ENCODE measurements around the gene NEK10. TPM values are rescaled to one million over a fixed set of nuclear protein-coding genes. Genes with fewer than 3 reads are reported as not detected.
"Not testable (repeated sequence)": the region's sequence is repeated elsewhere in the genome, so short reads cannot be mapped to it uniquely, and the experiment has no call there.

NEK10 gene, protein sequence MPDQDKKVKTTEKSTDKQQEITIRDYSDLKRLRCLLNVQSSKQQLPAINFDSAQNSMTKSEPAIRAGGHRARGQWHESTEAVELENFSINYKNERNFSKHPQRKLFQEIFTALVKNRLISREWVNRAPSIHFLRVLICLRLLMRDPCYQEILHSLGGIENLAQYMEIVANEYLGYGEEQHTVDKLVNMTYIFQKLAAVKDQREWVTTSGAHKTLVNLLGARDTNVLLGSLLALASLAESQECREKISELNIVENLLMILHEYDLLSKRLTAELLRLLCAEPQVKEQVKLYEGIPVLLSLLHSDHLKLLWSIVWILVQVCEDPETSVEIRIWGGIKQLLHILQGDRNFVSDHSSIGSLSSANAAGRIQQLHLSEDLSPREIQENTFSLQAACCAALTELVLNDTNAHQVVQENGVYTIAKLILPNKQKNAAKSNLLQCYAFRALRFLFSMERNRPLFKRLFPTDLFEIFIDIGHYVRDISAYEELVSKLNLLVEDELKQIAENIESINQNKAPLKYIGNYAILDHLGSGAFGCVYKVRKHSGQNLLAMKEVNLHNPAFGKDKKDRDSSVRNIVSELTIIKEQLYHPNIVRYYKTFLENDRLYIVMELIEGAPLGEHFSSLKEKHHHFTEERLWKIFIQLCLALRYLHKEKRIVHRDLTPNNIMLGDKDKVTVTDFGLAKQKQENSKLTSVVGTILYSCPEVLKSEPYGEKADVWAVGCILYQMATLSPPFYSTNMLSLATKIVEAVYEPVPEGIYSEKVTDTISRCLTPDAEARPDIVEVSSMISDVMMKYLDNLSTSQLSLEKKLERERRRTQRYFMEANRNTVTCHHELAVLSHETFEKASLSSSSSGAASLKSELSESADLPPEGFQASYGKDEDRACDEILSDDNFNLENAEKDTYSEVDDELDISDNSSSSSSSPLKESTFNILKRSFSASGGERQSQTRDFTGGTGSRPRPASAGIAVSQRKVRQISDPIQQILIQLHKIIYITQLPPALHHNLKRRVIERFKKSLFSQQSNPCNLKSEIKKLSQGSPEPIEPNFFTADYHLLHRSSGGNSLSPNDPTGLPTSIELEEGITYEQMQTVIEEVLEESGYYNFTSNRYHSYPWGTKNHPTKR
- 0.50 TPM for polyA plus RNA-seq (2013, experiment 1 of 2; ENCODE audit: insufficient read length)
- 0.31 TPM for polyA plus RNA-seq (2013, experiment 2 of 2; ENCODE audit: insufficient read length)

DNA sequence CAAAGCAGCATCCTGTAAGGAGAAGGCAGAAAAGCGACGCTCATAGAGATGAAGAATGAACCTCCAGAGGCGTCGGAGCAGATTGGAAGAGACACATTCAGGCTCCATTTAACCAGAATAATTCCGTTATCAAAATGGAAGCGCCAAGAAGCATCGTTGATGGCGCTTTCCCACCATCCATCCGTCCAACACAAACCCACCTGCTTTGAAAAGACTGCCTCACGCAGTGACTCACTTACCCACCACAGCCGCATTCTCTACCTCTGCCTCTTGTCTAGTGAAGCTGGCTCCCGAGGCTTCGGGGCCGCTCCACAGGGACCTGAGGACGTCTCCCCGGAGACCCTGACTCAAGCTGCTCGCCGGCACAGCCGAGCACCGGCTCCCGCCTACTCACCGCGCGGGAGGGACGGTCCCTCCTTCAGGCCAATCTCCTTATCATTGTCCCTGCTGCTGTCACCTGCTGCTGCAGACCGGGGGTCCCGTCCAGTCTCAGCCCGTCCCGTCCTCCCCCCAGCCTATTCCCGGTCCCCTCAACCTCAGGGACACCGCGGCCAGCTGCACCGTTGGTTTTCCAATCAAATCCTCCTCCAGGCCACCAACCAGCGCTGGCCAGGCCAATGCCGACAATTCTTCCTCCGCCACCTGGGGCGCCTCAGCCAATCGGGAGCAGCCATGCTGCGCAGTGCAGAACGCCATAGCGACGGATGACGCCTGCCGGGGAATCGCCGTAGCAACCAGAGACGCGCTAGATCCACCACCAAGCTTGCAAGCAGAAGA, at the start of gene NEK10:
NEK10 (minus strand) TSS at position 553 of the 777 bp plus-strand sequence. CDS start 16,501 bp downstream, outside the sequence.
- DNase-seq, result peak; percentile 86

DNA sequence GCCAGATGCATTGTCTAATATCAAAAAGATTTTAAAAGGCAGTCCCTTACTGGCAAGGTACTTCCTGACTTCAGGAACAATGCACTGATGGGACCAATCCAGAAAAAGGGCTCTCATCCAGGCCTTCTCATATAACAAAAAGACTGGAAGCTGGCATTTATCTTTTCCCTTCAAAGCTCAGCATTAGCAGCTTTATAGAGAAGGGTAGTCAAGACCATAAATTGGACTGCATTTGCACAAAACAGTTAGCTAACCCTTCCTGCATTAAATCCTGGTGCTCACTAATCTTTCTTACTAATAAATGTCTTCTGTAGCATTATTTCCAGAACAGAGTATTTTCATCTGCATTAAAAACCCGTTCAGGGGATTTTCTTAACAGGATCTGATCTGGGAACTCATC, 46.0 kb upstream of the NEK10 start:
- DNase-seq, result no peak

DNA sequence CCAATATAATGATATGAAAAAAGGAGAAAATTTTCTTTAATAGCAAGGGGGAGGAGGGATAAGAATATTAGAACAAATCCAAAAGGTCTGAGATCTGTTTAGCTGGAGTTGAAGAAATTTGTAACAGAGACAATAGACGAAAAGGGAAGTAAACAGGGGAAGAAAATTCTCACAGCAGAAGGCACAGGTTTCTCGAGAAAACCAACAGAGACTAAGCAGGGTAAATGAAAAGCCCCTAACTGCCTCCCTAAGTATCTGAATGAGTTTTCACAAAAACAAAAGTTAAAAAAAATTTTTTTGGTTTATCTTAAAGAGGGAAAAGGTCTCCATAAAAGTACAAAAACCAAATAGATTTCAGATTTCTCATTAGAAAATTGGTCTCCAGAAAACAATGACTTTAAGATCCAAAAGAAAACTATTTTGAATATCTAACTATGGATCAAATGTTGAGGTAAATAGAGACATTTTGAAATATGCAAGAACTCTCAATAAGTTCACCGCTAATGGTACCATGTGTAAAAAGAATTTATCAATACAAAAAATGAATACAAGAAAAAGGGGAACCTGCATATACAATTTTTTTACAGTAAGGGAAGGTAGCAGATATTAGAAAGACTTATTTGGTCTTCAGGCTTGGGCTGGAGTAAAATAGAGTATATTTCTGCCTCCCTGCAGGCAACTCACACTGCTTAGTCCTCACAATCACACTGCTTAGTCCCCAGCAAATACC, 23.9 kb upstream of the NEK10 start:
- no peak for DNase-seq

DNA sequence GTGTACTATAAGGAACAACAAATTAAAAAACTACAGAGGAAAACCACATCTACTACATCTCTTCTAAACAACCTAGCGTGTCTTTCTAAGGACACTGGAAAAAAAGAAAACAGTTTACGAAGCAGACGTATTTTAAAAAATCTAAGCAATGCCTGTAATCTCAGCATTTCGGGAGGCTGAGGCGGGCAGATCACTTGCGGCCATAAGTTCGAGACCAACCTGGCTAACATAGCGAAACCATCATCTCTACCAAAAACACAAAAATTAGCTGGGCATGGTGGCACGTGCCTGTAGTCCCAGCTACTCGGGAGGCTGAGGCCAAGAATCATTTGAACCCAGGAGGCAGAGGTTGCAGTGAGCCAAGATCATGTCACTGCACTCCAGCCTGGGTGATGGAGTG, 23.2 kb upstream of the NEK10 start:
- DNase-seq, result not testable (repeated sequence)

DNA sequence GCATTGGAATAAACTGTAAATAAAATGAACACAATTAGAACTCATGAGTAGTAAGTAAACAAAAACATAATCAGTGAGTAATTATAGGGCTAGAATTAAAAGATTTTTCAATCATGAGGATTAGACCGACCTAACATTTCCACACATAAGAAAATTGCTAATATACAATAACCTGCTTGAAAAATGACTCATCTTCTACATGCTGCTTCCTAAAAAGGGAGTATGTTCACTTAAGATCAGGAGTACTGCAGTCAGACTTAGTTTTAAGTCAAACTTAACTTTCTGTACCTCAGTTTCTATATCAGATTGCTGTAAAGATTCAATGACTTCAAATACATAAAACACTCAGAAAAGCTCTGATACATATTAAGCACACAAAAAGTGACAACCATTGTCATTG, 22.6 kb upstream of the NEK10 start:
- no peak for DNase-seq

DNA sequence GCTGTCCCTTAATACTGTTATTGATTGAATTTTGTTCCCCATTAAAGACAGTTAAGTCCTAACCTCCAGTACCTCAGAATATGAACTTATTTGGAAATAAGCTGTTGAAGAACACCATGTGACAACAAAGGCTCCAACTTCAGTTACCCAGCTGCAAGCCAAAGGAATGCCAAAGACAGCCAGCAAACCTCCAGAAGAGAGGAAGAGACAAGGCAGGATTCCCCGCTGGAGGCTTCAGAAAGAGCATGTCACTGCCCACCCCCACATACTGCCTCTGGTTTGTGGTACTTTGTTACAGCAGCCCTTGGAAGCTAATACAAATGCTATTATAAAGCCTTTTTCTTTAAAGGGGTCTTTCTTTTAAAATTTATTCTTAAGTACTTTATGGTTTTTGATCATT, 18.4 kb upstream of the NEK10 start:
- peak; percentile 34 for DNase-seq

DNA sequence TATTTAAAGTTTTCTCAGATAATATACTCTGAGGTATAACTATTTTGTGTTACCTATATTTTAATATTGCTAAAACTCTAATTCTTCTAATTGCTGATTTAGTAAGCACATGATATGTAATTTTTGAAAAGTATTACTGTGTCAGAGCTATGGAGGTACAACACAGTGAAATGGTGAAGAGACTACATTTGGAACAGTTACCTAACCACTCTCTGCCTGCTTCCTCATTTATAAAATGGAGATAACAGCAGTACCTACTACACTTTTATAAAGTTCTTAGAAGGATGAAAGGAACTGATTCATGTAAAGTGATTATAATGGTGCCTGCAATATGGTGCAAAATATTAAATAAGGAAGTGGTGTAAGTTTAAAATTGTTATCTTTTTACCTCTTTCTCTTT, 16.3 kb upstream of the NEK10 start:
- DNase-seq, result no peak

DNA sequence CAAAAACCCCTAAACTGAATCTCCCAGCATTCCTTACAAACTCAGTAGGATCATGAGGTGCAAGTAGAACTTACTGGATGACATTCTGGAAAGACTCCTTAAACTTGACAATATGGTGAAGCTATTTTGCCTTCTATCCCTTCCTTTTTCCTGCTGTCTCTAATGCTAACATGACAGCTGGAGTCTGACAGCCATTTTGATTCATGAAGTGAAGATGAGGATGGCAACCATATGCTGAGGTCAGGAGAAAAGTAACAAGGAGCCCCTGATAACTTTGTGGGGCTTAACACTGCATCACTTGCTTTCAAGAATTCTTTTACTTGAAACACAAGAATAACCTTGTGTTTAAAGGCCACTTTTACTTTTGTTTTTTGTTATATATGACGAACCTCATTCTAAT, 15.0 kb upstream of the NEK10 start:
- DNase-seq, result no peak

DNA sequence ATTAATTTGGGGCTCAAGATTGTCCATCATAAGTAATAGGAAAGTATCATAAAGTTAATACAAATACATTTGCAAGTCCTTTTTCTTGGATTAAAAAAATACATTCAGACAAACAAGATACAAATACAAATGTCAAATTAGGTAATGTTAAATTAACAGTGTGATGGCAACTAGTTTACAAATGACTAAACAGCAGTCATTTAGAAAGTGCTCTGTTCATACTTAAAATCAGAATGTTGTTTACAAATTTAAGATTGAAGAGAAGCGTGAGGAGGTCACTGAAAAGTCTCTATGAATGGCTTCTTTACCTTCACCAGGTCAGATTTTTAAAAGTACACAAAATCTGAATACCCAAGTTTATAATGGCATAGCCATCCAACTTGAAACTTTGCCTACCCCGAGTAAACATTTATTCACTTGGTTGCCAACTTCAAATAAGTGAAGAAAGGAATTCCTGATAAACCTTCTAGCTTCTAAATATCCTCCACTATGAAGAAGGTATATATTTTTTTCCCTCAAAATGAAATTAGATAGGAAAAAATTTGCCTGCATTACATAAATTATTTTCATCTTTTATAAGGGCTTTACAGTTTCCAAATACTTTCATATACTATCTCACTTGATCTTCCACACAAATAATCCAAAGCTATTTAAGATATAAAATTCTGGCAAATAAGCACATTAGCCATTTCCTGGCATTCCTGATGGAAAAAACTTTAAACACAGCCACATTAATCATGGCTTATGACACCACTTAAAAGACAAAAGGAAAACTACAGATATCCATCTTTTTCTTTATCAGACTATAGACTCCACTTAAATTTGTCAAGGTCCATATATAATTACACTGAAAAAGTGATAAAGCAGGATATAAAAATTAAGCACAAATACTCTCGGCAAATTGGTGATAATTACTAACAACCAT, 11.5 kb upstream of the NEK10 start:
- DNase-seq, result no peak

DNA sequence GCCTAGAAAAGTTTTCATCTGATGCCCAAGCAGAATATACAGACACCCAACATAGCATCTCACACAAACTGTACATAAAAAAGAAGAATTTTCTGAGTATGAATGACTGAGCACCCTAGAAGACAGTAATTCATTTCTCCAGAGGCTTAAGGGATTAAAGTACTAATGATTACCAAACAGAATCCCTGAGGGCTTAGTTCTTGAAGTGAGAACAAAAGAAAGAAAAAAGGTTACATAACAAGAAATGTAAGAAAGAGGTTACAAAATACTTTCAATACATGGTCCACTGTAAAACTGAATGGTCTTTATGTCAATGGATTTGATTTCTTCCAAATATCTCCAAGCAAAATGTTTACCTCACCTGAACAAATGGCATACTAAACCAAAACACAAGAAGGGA, 9.1 kb upstream of the NEK10 start:
- no peak for DNase-seq

DNA sequence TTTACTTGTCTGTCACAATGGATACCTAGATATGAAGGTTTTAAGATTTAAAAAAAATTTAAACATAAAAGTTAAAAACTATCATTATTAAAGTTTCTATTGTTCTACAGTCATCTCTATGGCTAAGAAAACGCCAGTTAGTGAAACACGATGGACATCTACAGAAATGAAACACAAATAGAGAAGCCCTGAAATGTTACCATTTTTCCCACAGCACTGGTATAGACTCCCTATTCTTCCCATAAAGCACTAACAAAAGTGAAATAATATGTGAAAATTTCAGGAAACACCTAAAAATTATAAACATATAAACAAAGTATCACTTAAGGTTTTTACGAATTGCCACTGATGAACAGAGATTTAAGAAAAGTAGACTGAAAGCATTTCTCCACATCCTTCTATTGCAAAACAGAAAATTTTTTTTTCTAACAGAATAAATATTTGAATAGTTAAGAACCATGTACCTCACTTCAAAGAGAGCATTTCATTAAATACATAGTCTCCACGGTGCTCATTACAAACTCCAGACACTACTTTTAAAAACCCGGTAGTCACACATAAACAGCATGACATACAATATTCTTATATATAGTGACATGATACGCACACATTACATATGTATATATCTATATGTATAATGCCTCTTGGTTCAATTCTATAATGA, 7.1 kb upstream of the NEK10 start:
- DNase-seq, result no peak

DNA sequence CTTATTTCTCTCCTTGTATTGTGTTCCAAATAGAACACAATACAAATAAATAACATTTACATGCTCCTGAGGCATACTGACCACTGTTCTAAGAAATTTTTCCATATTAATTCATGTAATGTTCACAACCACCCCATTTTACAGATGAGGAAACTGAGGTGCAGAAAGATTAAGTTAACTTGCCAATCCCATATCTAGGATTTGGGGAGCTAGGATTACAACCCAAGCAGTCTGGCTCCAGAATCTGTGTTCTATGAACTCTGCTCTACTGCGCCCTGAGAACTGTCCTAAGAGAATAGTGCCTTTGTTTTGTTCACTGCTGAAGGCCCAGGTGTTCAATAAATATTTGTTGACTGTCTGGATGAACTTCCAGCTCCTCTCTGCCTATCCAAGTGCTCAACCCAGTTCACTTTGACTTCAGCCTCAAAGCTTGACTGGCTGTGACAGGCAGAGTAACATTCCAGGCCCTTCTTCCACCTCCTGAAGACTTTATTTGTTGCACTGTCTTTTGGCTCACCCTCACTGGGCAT, 3.1 kb downstream of the NEK10 start:
- no peak for DNase-seq

DNA sequence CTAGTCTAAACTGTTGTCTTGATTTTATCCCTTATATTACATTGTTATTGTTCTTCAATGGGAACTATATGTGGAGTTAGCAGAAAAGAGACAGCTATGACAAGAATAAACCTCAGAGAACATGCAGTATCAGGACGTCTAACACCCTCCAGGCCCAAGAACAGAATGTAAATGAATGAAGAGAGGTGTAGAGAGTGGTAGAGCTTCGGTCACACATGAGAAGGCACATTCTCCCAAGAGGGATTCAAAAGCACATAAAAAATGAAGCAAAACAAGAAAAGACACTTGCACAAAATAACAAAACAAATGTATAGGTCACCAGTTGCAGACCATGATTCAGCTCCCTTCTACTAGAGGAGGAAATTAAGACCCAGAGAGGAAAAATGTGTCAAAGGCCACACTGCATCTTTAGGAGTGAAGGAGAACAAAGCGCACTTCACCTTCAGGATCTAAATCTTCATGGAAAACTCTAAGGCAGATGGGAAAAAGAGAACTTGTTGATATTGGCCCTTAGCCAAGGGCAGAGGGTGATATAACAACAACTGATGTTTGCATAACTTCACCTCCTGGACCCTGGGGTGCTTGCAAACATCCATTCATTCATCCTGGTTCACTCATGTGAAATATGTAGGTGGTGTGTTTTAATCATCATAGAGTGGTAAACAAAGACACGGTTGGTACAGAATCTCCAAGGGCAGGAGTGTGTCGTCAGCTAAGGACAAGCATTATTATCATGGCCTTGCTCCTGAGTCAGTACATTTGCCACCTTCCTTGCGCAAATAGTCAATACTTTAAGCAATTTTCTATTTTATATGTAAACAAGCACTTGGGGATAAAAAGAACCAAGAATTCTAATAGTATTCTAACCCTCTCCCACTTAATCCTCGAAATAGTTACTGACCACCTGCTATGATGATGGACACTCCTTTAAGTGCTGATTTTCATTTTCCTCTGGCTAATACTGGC, 8.8 kb downstream of the NEK10 start:
- no peak for DNase-seq

DNA sequence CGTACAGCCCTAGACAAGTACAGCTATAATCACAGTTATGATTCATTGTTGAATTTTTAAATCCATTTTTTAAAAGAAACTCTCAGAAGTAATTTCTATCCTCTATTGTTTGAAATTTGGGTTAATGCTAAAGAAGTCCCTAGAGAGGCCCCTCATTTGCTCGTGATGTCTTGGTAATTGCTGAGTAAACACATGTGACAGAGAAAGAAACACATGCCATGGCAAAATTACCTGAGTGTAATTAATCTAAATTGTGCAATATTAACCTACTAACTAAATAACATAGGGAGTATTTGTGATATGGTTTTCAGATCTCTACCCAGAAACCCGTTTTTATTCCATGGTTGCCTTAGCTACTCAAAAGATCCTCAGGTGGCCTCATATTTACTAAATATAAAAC, 10.8 kb downstream of the NEK10 start:
- DNase-seq, result no peak

DNA sequence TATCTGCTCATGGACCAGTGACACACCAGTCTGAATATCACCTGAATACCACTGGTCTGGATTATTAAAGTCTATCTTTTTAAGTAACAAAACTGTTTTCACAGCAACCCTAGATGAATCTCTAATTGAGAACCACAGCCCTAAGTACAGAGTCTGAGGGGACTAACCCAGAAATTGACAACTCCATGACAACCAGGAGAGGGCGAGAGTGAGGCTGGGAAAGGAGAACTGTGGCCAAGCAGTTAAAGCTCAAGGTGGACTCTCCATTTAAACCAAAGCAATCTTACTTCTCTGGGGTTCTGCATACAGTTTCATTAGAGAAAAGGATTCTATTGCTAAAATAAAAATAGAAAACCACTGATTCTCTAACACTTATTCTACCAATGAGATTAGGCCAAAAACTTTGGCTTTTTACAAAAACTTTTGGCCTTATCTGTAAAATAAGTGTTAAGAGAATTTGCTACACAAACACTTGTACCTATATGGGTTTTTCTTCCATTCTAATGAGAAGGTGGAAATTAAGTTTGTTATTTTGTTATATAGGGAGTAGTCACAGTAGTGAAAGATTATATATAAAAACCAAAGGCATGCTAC, 11.4 kb downstream of the NEK10 start:
- DNase-seq, result peak; percentile 54

DNA sequence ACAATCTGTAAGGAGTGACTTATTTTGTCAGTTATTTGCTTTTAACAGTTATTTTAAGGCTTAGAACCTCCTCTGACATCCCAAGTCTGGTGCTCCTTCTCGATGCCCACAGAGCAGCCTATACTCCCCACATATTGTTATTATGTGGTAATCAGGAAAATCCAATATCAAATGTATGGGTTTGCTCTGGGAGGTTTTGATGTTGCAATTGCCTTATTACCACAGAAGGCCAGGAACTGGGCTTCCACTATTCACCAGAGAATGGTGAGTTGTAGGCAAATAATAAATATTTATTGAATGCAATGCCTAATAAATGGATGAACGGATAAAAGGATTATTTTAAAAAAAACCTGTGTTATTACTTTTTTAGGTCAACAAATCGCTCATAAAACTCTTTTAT, 12.2 kb downstream of the NEK10 start:
- no peak for DNase-seq

DNA sequence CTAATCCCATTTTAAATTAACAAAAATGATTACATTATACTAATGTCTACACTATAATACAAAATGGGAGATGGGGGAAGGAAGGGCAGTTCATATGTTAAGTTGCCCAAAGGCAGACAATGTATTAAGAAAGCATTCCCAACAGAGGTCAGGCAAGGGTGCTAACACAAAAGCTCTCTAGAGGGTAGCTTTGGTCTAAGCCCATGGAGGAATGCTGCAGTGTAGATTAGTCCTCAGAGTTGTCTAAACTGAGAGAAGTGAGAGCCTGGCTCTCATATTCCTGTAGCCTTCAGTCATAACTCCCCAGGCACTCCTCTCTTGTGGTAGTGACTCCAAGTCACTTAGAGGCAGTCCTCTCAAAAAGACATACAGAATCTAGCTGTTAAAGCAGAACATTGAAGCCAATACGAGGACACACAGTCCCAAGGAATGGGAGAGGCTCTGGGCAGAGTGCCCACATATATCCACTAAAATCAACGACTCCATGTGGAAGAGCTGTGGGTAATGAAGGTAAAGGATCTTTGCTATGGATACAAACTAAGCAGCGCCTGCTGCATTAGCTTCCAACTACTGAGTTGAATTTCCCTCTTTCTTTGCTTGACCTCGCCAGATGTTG, 14.5 kb downstream of the NEK10 start:
- DNase-seq, result no peak

Data from fibroblast of skin of abdomen (primary cell).